Measurements from ENCODE around the gene EGFL7. TPM values are rescaled to one million over a fixed set of nuclear protein-coding genes. Genes with fewer than 3 reads are reported as not detected.

Gene EGFL7
- total and polyA plus RNA-seq, 10 of the 15 experiments (the other 5 are each of a cell fraction or from before 2014, with no cell fraction given), result 0.06 to 0.46 (median 0.19) TPM; not detected in 5

GRCh38 chr9:136671646-136672430, 9.1 kb downstream of the EGFL7 start:
- no TSS peak for BruUV-seq (replicated peaks)
- DNase-seq (ENCODE audit: low read depth, low spot score), result no peak
- TF ChIP-seq JUNB (IDR thresholded peaks at IDR 0.05), result no peak
- no peak for TF ChIP-seq FOXK2 (IDR thresholded peaks at IDR 0.05)
- TF ChIP-seq BCLAF1 (IDR thresholded peaks at IDR 0.05), result no peak
- no peak for TF ChIP-seq CBFB (IDR thresholded peaks at IDR 0.05; ENCODE audit: low read depth)
- TF ChIP-seq SMC3 (IDR thresholded peaks at IDR 0.05; ENCODE audit: borderline replicate concordance, low read length), result 0 out of 2 replicates have a peak, but pooled peaks have one; percentile 10
- TF ChIP-seq ZNF274 (IDR thresholded peaks at IDR 0.05; ENCODE audit: insufficient read depth, insufficient read length), result no peak
- no peak for TF ChIP-seq ATF3 (IDR thresholded peaks at IDR 0.05; ENCODE audit: borderline replicate concordance, extremely low read depth, low read depth, low read length)
- no peak for TF ChIP-seq IRF4 (IDR thresholded peaks at IDR 0.05; ENCODE audit: low read depth, low read length)
- TF ChIP-seq YBX1 (IDR thresholded peaks at IDR 0.05), result no peak
- TF ChIP-seq ZNF217 (IDR thresholded peaks at IDR 0.05), result no peak
- TF ChIP-seq SMAD5 (IDR thresholded peaks at IDR 0.05; ENCODE audit: low read depth), result no peak
- no peak for TF ChIP-seq RAD51 (IDR thresholded peaks at IDR 0.05)
- TF ChIP-seq RELB (IDR thresholded peaks at IDR 0.05; ENCODE audit: low read depth), result no peak
- TF ChIP-seq ZBTB4 (CRISPR knock-in tag; IDR thresholded peaks at IDR 0.05), result no peak
- TF ChIP-seq PAX8 (IDR thresholded peaks at IDR 0.05), result no peak
- no peak for TF ChIP-seq EED (IDR thresholded peaks at IDR 0.05; ENCODE audit: low read depth)
- TF ChIP-seq YY1 (IDR thresholded peaks at IDR 0.05; ENCODE audit: low read depth, low read length), result 0 out of 2 replicates have a peak, but pooled peaks have one; percentile 27

More at GRCh38 chr9:136671646-136672430, 9.1 kb downstream of the EGFL7 start:
- no peak overlapping the region for H3K27ac ChIP-seq (ENCODE audit: control insufficient read depth, insufficient read depth)
- ATAC-seq (peak; percentile 77), FAIRE-seq (no peak)
- SMC1A ChIA-PET (ENCODE audit: uncharacterized antibody, unreplicated experiment), result interaction anchor here (0.7 kb wide), 1 partner anchor 40 kb away, joined by 3 read pairs; no protein-coding TSS in a partner anchor
- no peaks in the 10 kb centered on the region; a peak in 1 of 4 replicates for H3K36me3 ChIP-seq (ENCODE audit: control insufficient read depth in 2 of 2, insufficient read depth in 2 of 2, low read length in 1 of 2)
- H3K79me2 ChIP-seq (ENCODE audit: control insufficient read depth, insufficient read depth, low read length), result no peaks in the 10 kb centered on the region
- POLR2A ChIA-PET, result interaction anchor here (0.6 kb wide), 1 partner anchor 29 kb away, joined by 3 read pairs; no protein-coding TSS in a partner anchor
- no peaks in the 10 kb centered on the region for H3K4me1 ChIP-seq (ENCODE audit: control insufficient read depth, insufficient read depth, low read length)
- intact Hi-C loops (cut with micrococcal nuclease; ENCODE audit: unreplicated experiment), result no loop called here
- H3K4me3 ChIP-seq, result no peak overlapping the region
- in situ Hi-C loops (cut with MboI), result no loop called here
- no peak overlapping the region for H2AFZ ChIP-seq (ENCODE audit: control insufficient read depth, low read depth, low read length)
- no peak overlapping the region for H3K4me2 ChIP-seq (ENCODE audit: control insufficient read depth, insufficient read depth)
- no peaks in the 10 kb centered on the region for H4K20me1 ChIP-seq (ENCODE audit: control insufficient read depth, insufficient read depth)
- H3K9me3 ChIP-seq (replicated peaks; ENCODE audit: control insufficient read depth, insufficient read depth, low read length), result no peaks in the 10 kb centered on the region
- 29% methylated on average over 26 of the region's 27 CpGs for WGBS (ENCODE audit: insufficient coverage, insufficient replicate concordance, low lambda C conversion rate, missing lambda C conversion rate)
- CTCF ChIA-PET, result interaction anchor here (0.7 to 2.6 kb wide), 19 partner anchors 11 to 432 kb away, joined by 3 to 13 read pairs (median 4); no protein-coding TSS in a partner anchor
- no peak overlapping the region for H3K9ac ChIP-seq (ENCODE audit: control insufficient read depth, insufficient read depth, low read length)
- RAD21 ChIA-PET (ENCODE audit: unreplicated experiment), result interaction anchor here (0.6 kb wide), 1 partner anchor 24 kb away, joined by 4 read pairs; no protein-coding TSS in a partner anchor
- peaks cover 0 to 2% of the 10 kb centered on the region in 2 experiments; a peak in 1 of 4 replicates for H3K27me3 ChIP-seq (replicated peaks in 1 of 2; ENCODE audit: control insufficient read depth in 2 of 2, insufficient read depth in 2 of 2, low read length in 1 of 2)

Data from GM12878 (cell line).